ENCODE measurements around the gene CLCN1. TPM values are rescaled to one million over a fixed set of nuclear protein-coding genes. Genes with fewer than 3 reads are reported as not detected.

CLCN1 gene
- total RNA-seq, 1 donor from 2014 or later: 0.22 TPM

GRCh38 chr7:143292876-143293275 lies 23.0 kb upstream of the CLCN1 start:
- DNase-seq (ENCODE audit: low spot score): no peak

GRCh38 chr7:143295870-143296269 lies 20.0 kb upstream of the CLCN1 start:
- DNase-seq (ENCODE audit: low spot score): no peak

- DNase-seq (ENCODE audit: low spot score): no peak
Measured at GRCh38 chr7:143296686-143297085, 19.2 kb upstream of the CLCN1 start.

GRCh38 chr7:143299346-143299745 lies 16.6 kb upstream of the CLCN1 start:
- no peak for DNase-seq (ENCODE audit: low spot score)

GRCh38 chr7:143299840-143300239 lies 16.1 kb upstream of the CLCN1 start:
- DNase-seq (ENCODE audit: low spot score): no peak

GRCh38 chr7:143300959-143301935 lies 14.7 kb upstream of the CLCN1 start:
- DNase-seq (ENCODE audit: low spot score): no peak

GRCh38 chr7:143303733-143304132 lies 12.2 kb upstream of the CLCN1 start:
- no peak for DNase-seq (ENCODE audit: low spot score)

GRCh38 chr7:143304938-143305337 lies 11.0 kb upstream of the CLCN1 start:
- DNase-seq (ENCODE audit: low spot score): no peak

GRCh38 chr7:143305423-143306070 lies 10.4 kb upstream of the CLCN1 start:
- DNase-seq (ENCODE audit: low spot score): no peak

GRCh38 chr7:143308632-143309031 lies 7.3 kb upstream of the CLCN1 start:
- DNase-seq (ENCODE audit: low spot score): no peak

GRCh38 chr7:143314127-143314526 lies 1.8 kb upstream of the CLCN1 start:
- no peak for DNase-seq (ENCODE audit: low spot score)

GRCh38 chr7:143316492-143316891 lies 581 bp downstream of the CLCN1 start:
- no peak for DNase-seq (ENCODE audit: low spot score)

- no peak for DNase-seq (ENCODE audit: low spot score)
Measured at GRCh38 chr7:143318661-143319060, 2.8 kb downstream of the CLCN1 start.

GRCh38 chr7:143320620-143321019 lies 4.7 kb downstream of the CLCN1 start:
- no peak for DNase-seq (ENCODE audit: low spot score)

- DNase-seq (ENCODE audit: low spot score): no peak
Measured at GRCh38 chr7:143321242-143321641, 5.3 kb downstream of the CLCN1 start.

- DNase-seq (ENCODE audit: low spot score): no peak
Measured at GRCh38 chr7:143321734-143322133, 5.8 kb downstream of the CLCN1 start.

- no peak for DNase-seq (ENCODE audit: low spot score)
Measured at GRCh38 chr7:143322760-143323633, 7.1 kb downstream of the CLCN1 start.

GRCh38 chr7:143323653-143324052 lies 7.7 kb downstream of the CLCN1 start:
- no peak for DNase-seq (ENCODE audit: low spot score)

GRCh38 chr7:143325240-143325639 lies 9.3 kb downstream of the CLCN1 start:
- DNase-seq (ENCODE audit: low spot score): no peak

- DNase-seq (ENCODE audit: low spot score): no peak
Measured at GRCh38 chr7:143327903-143328302, 12.0 kb downstream of the CLCN1 start.

GRCh38 chr7:143329471-143330170 lies 13.7 kb downstream of the CLCN1 start:
- DNase-seq (ENCODE audit: low spot score): no peak

All from mesenteric fat pad (tissue), 1 donor.